ENCODE data around the gene GPC3. TPM values are rescaled to one million over a fixed set of nuclear protein-coding genes. Genes with fewer than 3 reads are reported as not detected.

GPC3 gene
- total RNA-seq, 4 donors from 2014 or later, result 4.9 to 10.9 (median 9.2) TPM

- DNase-seq (ENCODE audit: low spot score in 2 of 2), result no peak
- Histone ChIP-seq H3K36me3 (no peaks in the 10 kb centered on the region), H3K27me3 (peaks cover 10% of the 10 kb centered on the region), H3K4me1 (peaks cover 13% of the 10 kb centered on the region), H3K9me3 (no peaks in the 10 kb centered on the region), H3K4me3 (no peak overlapping the region), H3K27ac (no peak overlapping the region)
- WGBS, result 59% methylated on average over 8 of the region's 8 CpGs
- no peak for TF ChIP-seq POLR2A (IDR thresholded peaks at IDR 0.05)
- TF ChIP-seq POLR2AphosphoS5 (IDR thresholded peaks at IDR 0.05), result no peak
- TF ChIP-seq EP300 (IDR thresholded peaks at IDR 0.05), result no peak
Observed at GRCh38 chrX:133983256-133983973, 2.0 kb downstream of the GPC3 start.

GRCh38 chrX:133981924-133982323 lies 3.5 kb downstream of the GPC3 start:
- WGBS, result 54% methylated on average over 3 of the region's 3 CpGs
- TF ChIP-seq POLR2AphosphoS5 (IDR thresholded peaks at IDR 0.05) (no peak), POLR2A (IDR thresholded peaks at IDR 0.05) (no peak), CTCF (IDR thresholded peaks at IDR 0.05) (no peak), EP300 (IDR thresholded peaks at IDR 0.05) (no peak)
- no peak for DNase-seq (ENCODE audit: low spot score in 2 of 2)
- Histone ChIP-seq H3K27me3 (peaks cover 10% of the 10 kb centered on the region), H3K36me3 (no peaks in the 10 kb centered on the region), H3K9me3 (no peaks in the 10 kb centered on the region), H3K27ac (no peak overlapping the region), H3K4me1 (peaks cover 13% of the 10 kb centered on the region), H3K4me3 (no peak overlapping the region)

- Histone ChIP-seq H3K27ac (no peak overlapping the region), H3K27me3 (peaks cover 10% of the 10 kb centered on the region), H3K4me1 (peaks cover 13% of the 10 kb centered on the region), H3K4me3 (no peak overlapping the region), H3K36me3 (no peaks in the 10 kb centered on the region), H3K9me3 (no peaks in the 10 kb centered on the region)
- WGBS, result 70% methylated on average over 5 of the region's 5 CpGs
- no peak for DNase-seq (ENCODE audit: low spot score in 2 of 2)
- TF ChIP-seq EP300 (IDR thresholded peaks at IDR 0.05) (no peak), POLR2A (IDR thresholded peaks at IDR 0.05) (no peak), POLR2AphosphoS5 (IDR thresholded peaks at IDR 0.05) (no peak), CTCF (IDR thresholded peaks at IDR 0.05) (no peak)
Observed at GRCh38 chrX:133980832-133981588, 4.4 kb downstream of the GPC3 start.

- TF ChIP-seq POLR2A (IDR thresholded peaks at IDR 0.05) (no peak), POLR2AphosphoS5 (IDR thresholded peaks at IDR 0.05) (no peak), EP300 (IDR thresholded peaks at IDR 0.05) (no peak), CTCF (IDR thresholded peaks at IDR 0.05) (no peak)
- H3K36me3 ChIP-seq, result no peaks in the 10 kb centered on the region
- no peak for DNase-seq (ENCODE audit: low spot score in 2 of 2)
- H3K4me3 ChIP-seq, result no peak overlapping the region
- no peak overlapping the region for H3K27ac ChIP-seq
- 57% methylated on average over 2 of the region's 2 CpGs for WGBS
- no peaks in the 10 kb centered on the region for H3K9me3 ChIP-seq
- H3K4me1 ChIP-seq, result peaks cover 9% of the 10 kb centered on the region
- peaks cover 10% of the 10 kb centered on the region for H3K27me3 ChIP-seq
Observed at GRCh38 chrX:133980406-133980805, 5.0 kb downstream of the GPC3 start.

GRCh38 chrX:133979641-133980230 lies 5.7 kb downstream of the GPC3 start:
- no peak overlapping the region for H3K4me3 ChIP-seq
- peaks cover 5% of the 10 kb centered on the region for H3K27me3 ChIP-seq
- no peak for DNase-seq (ENCODE audit: low spot score in 2 of 2)
- H3K4me1 ChIP-seq, result peaks cover 2% of the 10 kb centered on the region
- no peaks in the 10 kb centered on the region for H3K36me3 ChIP-seq
- H3K27ac ChIP-seq, result no peak overlapping the region
- WGBS, result 54% methylated on average over 3 of the region's 3 CpGs
- H3K9me3 ChIP-seq, result no peaks in the 10 kb centered on the region
- TF ChIP-seq POLR2A (IDR thresholded peaks at IDR 0.05) (no peak), POLR2AphosphoS5 (IDR thresholded peaks at IDR 0.05) (no peak), CTCF (IDR thresholded peaks at IDR 0.05) (no peak), EP300 (IDR thresholded peaks at IDR 0.05) (no peak)

All from suprapubic skin (tissue), 4 donors.